ENCODE data around the gene TLCD3A.

GRCh38 chr17:733743-734142 is 1.3 kb downstream of the TLCD3A start:
- TF ChIP-seq CTCF (IDR thresholded peaks at IDR 0.05; ENCODE audit: low read length) (no peak), EZH2 (IDR thresholded peaks at IDR 0.05; ENCODE audit: borderline replicate concordance, low read length) (no peak)
